Measurements from ENCODE around the gene PRSS36.
A peak's percentile ranks its signal among the peaks of the same experiment; 100 is the strongest.

Gene PRSS36

DNA sequence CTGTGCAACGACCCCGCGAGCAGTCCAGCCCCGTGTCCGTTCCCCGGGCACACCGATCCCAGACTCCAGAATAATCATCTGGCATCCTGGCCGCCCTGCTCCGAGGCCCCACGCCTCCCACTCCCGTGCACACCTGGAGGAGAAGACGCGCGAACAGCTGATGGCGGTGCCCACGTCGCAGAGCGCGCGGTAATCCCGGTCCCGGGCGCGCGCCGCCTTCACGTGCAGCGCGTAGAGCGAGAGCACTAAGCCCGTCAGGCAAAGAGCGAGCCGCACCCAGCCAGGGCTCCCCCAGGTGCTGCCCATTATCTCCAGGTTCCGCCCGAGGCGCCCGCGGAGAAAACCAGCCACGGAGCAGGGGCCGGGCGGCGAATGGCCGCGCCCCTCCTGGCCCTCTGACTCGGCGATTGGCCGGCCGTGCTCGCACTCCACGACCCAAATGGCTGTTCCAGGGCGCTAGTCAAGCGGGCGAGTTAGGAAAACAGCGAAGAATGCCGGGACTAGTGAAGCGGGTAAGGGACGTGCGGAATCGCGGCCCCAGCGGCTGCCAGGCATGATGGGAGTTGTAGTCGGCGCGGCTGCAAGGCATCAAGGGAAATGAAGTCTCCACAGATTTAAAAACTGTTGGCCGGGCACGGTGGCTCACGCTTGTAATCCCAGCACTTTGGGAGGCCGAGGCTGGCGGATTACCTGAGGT, 55.3 kb downstream of the PRSS36 start, which contains the start of gene VKORC1:
Gene VKORC1, minus strand, starts transcription at position 374 of the 697 bp plus-strand sequence. Its CDS starts 68 bp downstream, at position 306.
- DNase-seq = peak; percentile 96

GRCh38 chr16:31094088-31094423, 55.8 kb downstream of the PRSS36 start:
- DNase-seq = no peak

- DNase-seq = no peak
Observed at GRCh38 chr16:31093132-31093703, 56.6 kb downstream of the PRSS36 start.

DNA sequence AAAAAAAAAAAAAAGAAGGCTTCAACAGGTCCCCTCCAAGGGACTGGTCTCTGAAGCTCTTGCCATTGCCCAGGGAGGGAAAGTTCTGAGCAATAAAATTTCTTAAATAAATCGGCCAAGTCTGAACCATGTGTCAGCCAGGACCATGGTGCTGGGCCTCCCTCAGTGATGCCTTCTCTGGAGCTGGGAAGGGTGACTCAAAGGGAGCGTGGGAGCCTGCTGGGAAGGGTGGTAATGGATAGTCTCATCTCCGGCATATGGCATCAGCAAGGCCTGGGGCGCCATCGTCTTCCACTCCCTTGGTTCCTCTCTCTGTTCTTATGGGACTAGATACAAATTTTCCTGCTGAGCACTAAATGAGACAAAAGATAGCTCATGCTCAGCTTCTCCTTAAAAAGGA, 57.5 kb downstream of the PRSS36 start:
- DNase-seq = no peak

DNA sequence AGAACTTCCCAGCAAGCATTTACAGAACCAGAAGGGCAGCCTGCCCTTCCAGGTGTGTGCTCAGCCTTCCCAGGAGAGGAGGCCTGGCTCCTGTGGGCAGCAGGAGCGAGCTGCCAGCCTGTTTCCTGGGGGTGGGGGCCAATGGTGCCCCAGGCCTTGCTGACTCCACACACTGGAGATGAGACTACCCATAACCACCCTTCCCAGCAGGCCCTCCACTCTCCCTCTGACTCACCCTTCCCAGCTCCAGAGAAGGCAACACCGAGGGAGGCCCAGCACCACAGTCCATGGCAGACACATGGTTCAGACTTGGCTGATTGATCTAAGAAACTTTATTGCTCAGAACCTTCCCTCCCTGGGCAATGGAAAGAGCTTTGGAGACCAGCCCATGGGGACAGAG, 59.3 kb downstream of the PRSS36 start:
- no peak for DNase-seq

- DNase-seq = no peak
Observed at GRCh38 chr16:31089199-31089598, 60.7 kb downstream of the PRSS36 start.
